Keratinocyte (primary cell): ENCODE measurements around the gene ENPP6.

Experiments
- CTCF ChIP-seq, 3 experiments: IDR thresholded peaks in 1 of 3; conservative IDR thresholded peaks in 1 of 3; optimal IDR thresholded peaks in 1 of 3; 2 replicates in 2 of 3; 3 replicates in 1 of 3; pipeline versions ENCODE3 to v1.5.1; 2011; ENCODE audit warnings: low read length in 3 of 3, mild to moderate bottlenecking in 3 of 3, moderate library complexity in 2 of 3, control low read depth in 1 of 3, inconsistent platforms in 1 of 3; ENCODE audit not compliant: insufficient read depth in 2 of 3; ENCODE audit errors: extremely low read depth in 1 of 3
- EZH2 ChIP-seq: IDR thresholded peaks from one replicate; pipeline ENCODE4 v1.6.1; 2012; ENCODE audit warnings: inconsistent platforms, mild to moderate bottlenecking, low read length, moderate library complexity

GRCh38 chr4:184099535-184099966, 118.1 kb downstream of the ENPP6 start:
- TF ChIP-seq CTCF (optimal IDR thresholded peaks at IDR 0.05 in 1 of 3, IDR thresholded peaks at IDR 0.05 in 1 of 3, conservative IDR thresholded peaks at IDR 0.05 in 1 of 3; ENCODE audit: extremely low read depth in 1 of 3, insufficient read depth in 2 of 3, low read length in 3 of 3) (no peak), EZH2 (no peak)
